HG02840 (cell line): ENCODE results near the gene GRK2.
A peak's percentile ranks its signal among the peaks of the same experiment; 100 is the strongest.
"Not testable (repeated sequence)": the region's sequence is repeated elsewhere in the genome, so short reads cannot be mapped to it uniquely, and the experiment has no call there.

Experiments used
- ATAC-seq: cut with Tn5 transposase; IDR thresholded peaks from one replicate; pipeline ENCODE4 v1.9.1; 2021; ENCODE audit warnings: mild to moderate bottlenecking, moderate library complexity, moderate number of reproducible peaks; ENCODE audit not compliant: unreplicated experiment, low FRiP score

The GRK2 gene

GRCh38 chr11:67310246-67311050 is 44.2 kb downstream of the GRK2 start:
- no peak for ATAC-seq

GRCh38 chr11:67311051-67311555 is 44.8 kb downstream of the GRK2 start:
- no peak for ATAC-seq

- no peak for ATAC-seq
Observed at GRCh38 chr11:67311556-67312082, 45.3 kb downstream of the GRK2 start.

GRCh38 chr11:67312187-67313021 is 46.1 kb downstream of the GRK2 start:
- ATAC-seq: no peak

- no peak for ATAC-seq
Observed at GRCh38 chr11:67313125-67313890, 47.0 kb downstream of the GRK2 start.

- ATAC-seq: no peak
Observed at GRCh38 chr11:67314218-67314617, 47.9 kb downstream of the GRK2 start.

- ATAC-seq: no peak
Observed at GRCh38 chr11:67315325-67315909, 49.1 kb downstream of the GRK2 start.

GRCh38 chr11:67316882-67317204 is 50.6 kb downstream of the GRK2 start:
- peak; percentile 2 for ATAC-seq

GRCh38 chr11:67317205-67317887 is 51.1 kb downstream of the GRK2 start:
- peak; percentile 92 for ATAC-seq

- no peak for ATAC-seq
Observed at GRCh38 chr11:67317888-67318555, 51.7 kb downstream of the GRK2 start.

- not testable (repeated sequence) for ATAC-seq
Observed at GRCh38 chr11:67318876-67319275, 52.6 kb downstream of the GRK2 start.

GRCh38 chr11:67320011-67320410 is 53.7 kb downstream of the GRK2 start:
- ATAC-seq: no peak

- ATAC-seq: no peak
Observed at GRCh38 chr11:67320691-67321090, 54.4 kb downstream of the GRK2 start.

GRCh38 chr11:67321313-67321871 is 55.1 kb downstream of the GRK2 start:
- no peak for ATAC-seq

GRCh38 chr11:67322049-67322448 is 55.8 kb downstream of the GRK2 start:
- ATAC-seq: no peak

GRCh38 chr11:67323526-67323925 is 57.3 kb downstream of the GRK2 start:
- ATAC-seq: no peak

- no peak for ATAC-seq
Observed at GRCh38 chr11:67332081-67332691, 65.9 kb downstream of the GRK2 start.
